K562 (cell line): ENCODE results near the gene STUB1. TPM values are rescaled to one million over a fixed set of nuclear protein-coding genes. Genes with fewer than 3 reads are reported as not detected.

Experiments used
- CBX2 ChIP-seq: fragments of 200-600 bp; sonication (generic); IDR thresholded peaks from one replicate; pipeline ENCODE4 v1.6.1; 2012; ENCODE audit warnings: mild to moderate bottlenecking, low read length, inconsistent platforms; ENCODE audit not compliant: insufficient read depth, poor library complexity, severe bottlenecking
- CHD7 ChIP-seq: fragments of 200-600 bp; sonication (generic); IDR thresholded peaks from one replicate; pipeline ENCODE4 v1.6.1; 2012; ENCODE audit warnings: mild to moderate bottlenecking, low read depth, low read length, inconsistent platforms
- ETS1 ChIP-seq: conservative IDR thresholded peaks from 2 replicates; pipeline ENCODE4 v1.6.1; 2011; ENCODE audit warnings: low read depth, mild to moderate bottlenecking, low read length; ENCODE audit not compliant: control insufficient read depth
- HMBOX1 ChIP-seq: sonication (generic); IDR thresholded peaks from 2 replicates; pipeline ENCODE4 v1.6.1; 2016
- MCM7 ChIP-seq, 2 experiments: fragments of 450-650 bp; IDR thresholded peaks; 2 replicates each; pipeline ENCODE4 v1.6.1; 2016 to 2018
- ZBTB11 ChIP-seq, 3 experiments: fragments of 200-800 bp in 1 of 3; fragments of 250-450 bp in 1 of 3; fragments of 450-650 bp in 1 of 3; sonication (Bioruptor Pico) in 1 of 3; sonication (Bioruptor generic) in 1 of 3; formaldehyde crosslinking in 1 of 3; IDR thresholded peaks; 2 replicates each; pipeline versions ENCODE4 v1.6.1 to v1.8.0; 2016 to 2022; ENCODE audit warnings: mild to moderate bottlenecking in 2 of 3, missing genetic modification characterization in 2 of 3, missing compliant biosample characterization in 1 of 3, moderate library complexity in 1 of 3
- ZNF253 ChIP-seq: fragments of 250-450 bp; sonication (Bioruptor Pico); conservative IDR thresholded peaks from 2 replicates; pipeline ENCODE4 v1.6.1; 2021; ENCODE audit warnings: mild to moderate bottlenecking
- polyA plus RNA-seq, 8 experiments: library from polyadenylated mRNA; depleted of rRNA in 4 of 8; stranded (reverse) in 5 of 8; unstranded in 3 of 8; fragments of >200 nt; fragmentation: Nextera tagmentation in 2 of 8; fragmentation: Illumina TruSeq in 1 of 8; extraction: Ambion mirVana in 2 of 8; extraction: Trizol in 1 of 8; gene quantifications; 2 replicates each; pipeline versions ENCODE4 v1.2.1 to v1.2.3, GENCODE V29; 2011 to 2014; ENCODE audit warnings: inconsistent platforms in 1 of 8, missing spikeins in 1 of 8
- total RNA-seq, 7 experiments: library from RNA; depleted of rRNA in 6 of 7; stranded (reverse); fragments of >200 nt in 6 of 7; fragmentation: Illumina TruSeq in 2 of 7; extraction: Trizol in 2 of 7; gene quantifications; 2 replicates each; pipeline versions ENCODE4 v1.2.1 to v1.2.3, GENCODE V29; 2011 to 2021; ENCODE audit warnings: low replicate concordance in 1 of 7

Gene STUB1
- total and polyA plus RNA-seq, 9 of the 15 experiments (the other 6 are each of a cell fraction or from before 2014, with no cell fraction given), result 10.6 to 251 (median 152) TPM

- TF ChIP-seq CHD7, result no peak
- peak; percentile 14; the same call in 1 of the 2 replicates for TF ChIP-seq ETS1
- TF ChIP-seq MCM7 (IDR thresholded peaks at IDR 0.05), result no peak
- TF ChIP-seq HMBOX1, result no peak
- no peak for TF ChIP-seq ZBTB11 (CRISPR knock-in tag; IDR thresholded peaks at IDR 0.05)
- TF ChIP-seq CBX2, result no peak
- no peak for TF ChIP-seq ZNF253 (CRISPR knock-in tag)
Observed at GRCh38 chr16:728890-729744, 48.9 kb downstream of the STUB1 start (continued).
